Karpas-422 (cell line): ENCODE data around the gene VAC14. TPM values are rescaled to one million over a fixed set of nuclear protein-coding genes. Genes with fewer than 3 reads are reported as not detected.

Experiments used
- DNase-seq: peaks from one replicate; pipeline ENCODE4 v3.0.0-alpha.2; 2015
- H2AFZ ChIP-seq: fragments of 200-600 bp; sonication (generic); 2 replicates; pipeline ENCODE4 v1.6.1; 2014; ENCODE audit warnings: antibody characterized with exemption, low read length, mixed read lengths
- H3K27ac ChIP-seq: fragments of 200-600 bp; sonication (generic); 2 replicates; pipeline ENCODE4 v1.5.1; 2014; ENCODE audit warnings: mild to moderate bottlenecking, low read length, moderate library complexity
- H3K27me3 ChIP-seq: fragments of 200-600 bp; sonication (generic); 2 replicates; pipeline ENCODE4 v1.6.1; 2014; ENCODE audit warnings: low read length, mixed read lengths
- H3K36me3 ChIP-seq: fragments of 200-600 bp; sonication (generic); 2 replicates; pipeline ENCODE4 v1.6.1; 2014; ENCODE audit warnings: low read length, mixed read lengths; ENCODE audit not compliant: insufficient read depth
- H3K4me1 ChIP-seq: fragments of 200-600 bp; sonication (generic); 2 replicates; pipeline ENCODE4 v1.6.1; 2014; ENCODE audit warnings: mild to moderate bottlenecking, low read length, mixed read lengths
- H3K4me2 ChIP-seq: fragments of 200-600 bp; sonication (generic); 2 replicates; pipeline ENCODE4 v1.6.1; 2014; ENCODE audit warnings: low read length, low read depth, mild to moderate bottlenecking; ENCODE audit not compliant: poor library complexity, severe bottlenecking
- H3K4me3 ChIP-seq: fragments of 200-600 bp; sonication (generic); 2 replicates; pipeline ENCODE4 v1.5.1; 2014; ENCODE audit warnings: mild to moderate bottlenecking, antibody characterized with exemption, low read length, mixed read lengths
- H3K79me2 ChIP-seq: fragments of 200-600 bp; sonication (generic); 2 replicates; pipeline ENCODE4 v1.6.1; 2014; ENCODE audit warnings: mild to moderate bottlenecking, low read length, mixed read lengths
- H3K9ac ChIP-seq: fragments of 200-600 bp; sonication (generic); 2 replicates; pipeline ENCODE4 v1.6.0; 2014; ENCODE audit warnings: low read length
- H3K9me2 ChIP-seq: fragments of 200-600 bp; sonication (generic), shearing (Covaris generic); replicated peaks from 2 replicates; pipeline ENCODE4 v1.6.0; 2014; ENCODE audit warnings: mild to moderate bottlenecking, low read length, moderate library complexity; ENCODE audit not compliant: insufficient read depth
- H3K9me3 ChIP-seq: fragments of 300-700, 200-600 bp; sonication (generic); 2 replicates; pipeline ENCODE4 v1.6.1; 2014; ENCODE audit warnings: low read length, mixed read lengths
- H4K20me1 ChIP-seq: fragments of 200-600 bp; sonication (generic); 2 replicates; pipeline ENCODE4 v1.6.1; 2014; ENCODE audit warnings: mild to moderate bottlenecking, antibody characterized with exemption, low read length, low read depth; ENCODE audit not compliant: insufficient read depth
- total RNA-seq: library from RNA; depleted of rRNA; stranded (reverse); fragments of >200 nt; shearing (Covaris generic); gene quantifications from 2 replicates; pipeline ENCODE4 v1.2.3, GENCODE V29; 2014; ENCODE audit warnings: low replicate concordance

Gene VAC14
- total RNA-seq, 1 experiment from 2014 or later: 39.1 TPM

- no peak overlapping the region for H3K27ac ChIP-seq
- H3K4me2 ChIP-seq: no peak overlapping the region
- no peaks in the 10 kb centered on the region for H3K79me2 ChIP-seq
- no peak overlapping the region for H3K4me3 ChIP-seq
- DNase-seq: no peak
- no peaks in the 10 kb centered on the region for H3K9me2 ChIP-seq
- H4K20me1 ChIP-seq: no peaks in the 10 kb centered on the region
- no peaks in the 10 kb centered on the region for H3K9me3 ChIP-seq
- no peak overlapping the region for H3K9ac ChIP-seq
- no peaks in the 10 kb centered on the region for H3K36me3 ChIP-seq
- H3K4me1 ChIP-seq: peaks cover 5% of the 10 kb centered on the region; the same call in 1 of the 2 replicates
- no peaks in the 10 kb centered on the region for H3K27me3 ChIP-seq
- H2AFZ ChIP-seq: no peak overlapping the region
These were observed 149.4 kb downstream of the VAC14 start for GRCh38 chr16:70651524-70651923.

- Histone ChIP-seq H3K27me3 (no peaks in the 10 kb centered on the region), H3K4me2 (no peak overlapping the region), H3K4me1 (peaks cover 5% of the 10 kb centered on the region; the same call in 1 of the 2 replicates), H3K36me3 (no peaks in the 10 kb centered on the region), H3K27ac (no peak overlapping the region), H2AFZ (no peak overlapping the region), H3K9me2 (no peaks in the 10 kb centered on the region), H4K20me1 (no peaks in the 10 kb centered on the region), H3K79me2 (no peaks in the 10 kb centered on the region), H3K9ac (no peak overlapping the region), H3K9me3 (no peaks in the 10 kb centered on the region), H3K4me3 (no peak overlapping the region)
- no peak for DNase-seq
These were observed 150.7 kb downstream of the VAC14 start for GRCh38 chr16:70650216-70650615.

GRCh38 chr16:70649300-70649699 is 151.7 kb downstream of the VAC14 start:
- Histone ChIP-seq H3K79me2 (no peaks in the 10 kb centered on the region), H4K20me1 (no peaks in the 10 kb centered on the region), H3K4me3 (no peak overlapping the region), H3K27me3 (no peaks in the 10 kb centered on the region), H3K9ac (no peak overlapping the region), H3K27ac (no peak overlapping the region), H3K9me2 (no peaks in the 10 kb centered on the region), H3K4me1 (peaks cover 5% of the 10 kb centered on the region; the same call in 1 of the 2 replicates), H2AFZ (no peak overlapping the region), H3K9me3 (no peaks in the 10 kb centered on the region), H3K4me2 (no peak overlapping the region), H3K36me3 (no peaks in the 10 kb centered on the region)
- no peak for DNase-seq

- H3K4me2 ChIP-seq: peak overlapping the region; percentile 7
- no peak overlapping the region for H3K9ac ChIP-seq
- no peaks in the 10 kb centered on the region for H4K20me1 ChIP-seq
- peak; percentile 51 for DNase-seq
- H3K27ac ChIP-seq: no peak overlapping the region
- H3K79me2 ChIP-seq: no peaks in the 10 kb centered on the region
- no peaks in the 10 kb centered on the region for H3K9me3 ChIP-seq
- no peaks in the 10 kb centered on the region for H3K9me2 ChIP-seq
- peak overlapping the region; percentile 58; the same call in 1 of the 2 replicates for H2AFZ ChIP-seq
- peaks cover 5% of the 10 kb centered on the region; the same call in 1 of the 2 replicates for H3K4me1 ChIP-seq
- no peak overlapping the region for H3K4me3 ChIP-seq
- no peaks in the 10 kb centered on the region for H3K27me3 ChIP-seq
- no peaks in the 10 kb centered on the region for H3K36me3 ChIP-seq
These were observed 152.4 kb downstream of the VAC14 start for GRCh38 chr16:70648606-70649005.

GRCh38 chr16:70647441-70648359 is 153.3 kb downstream of the VAC14 start:
- no peak overlapping the region for H3K4me2 ChIP-seq
- no peak for DNase-seq
- no peak overlapping the region for H3K9ac ChIP-seq
- H3K9me3 ChIP-seq: no peaks in the 10 kb centered on the region
- no peaks in the 10 kb centered on the region for H3K79me2 ChIP-seq
- no peaks in the 10 kb centered on the region for H3K36me3 ChIP-seq
- no peak overlapping the region for H2AFZ ChIP-seq
- no peak overlapping the region for H3K4me3 ChIP-seq
- H3K9me2 ChIP-seq: no peaks in the 10 kb centered on the region
- no peak overlapping the region for H3K27ac ChIP-seq
- no peaks in the 10 kb centered on the region for H3K27me3 ChIP-seq
- H4K20me1 ChIP-seq: no peaks in the 10 kb centered on the region
- H3K4me1 ChIP-seq: peaks cover 3% of the 10 kb centered on the region; the same call in 1 of the 2 replicates

GRCh38 chr16:70646260-70647241 is 154.4 kb downstream of the VAC14 start, which contains the start of gene IL34:
Gene IL34, plus strand, starts transcription at chr16:70646559. Its CDS starts 389 bp downstream, at chr16:70646948.
- Histone ChIP-seq H3K4me3 (no peak within 1 kb of the TSS), H3K27me3 (no peaks in the 10 kb centered on the region), H3K27ac (no peak within 1 kb of the TSS), H4K20me1 (no peaks in the 10 kb centered on the region), H3K4me1 (peaks cover 3% of the 10 kb centered on the region; the same call in 1 of the 2 replicates), H3K9me3 (no peaks in the 10 kb centered on the region), H3K79me2 (no peaks in the 10 kb centered on the region), H3K9ac (no peak within 1 kb of the TSS), H3K36me3 (no peaks in the 10 kb centered on the region), H2AFZ (no peak within 1 kb of the TSS), H3K4me2 (no peak within 1 kb of the TSS), H3K9me2 (no peaks in the 10 kb centered on the region)
- peak; percentile 53 for DNase-seq

- H3K27me3 ChIP-seq: no peaks in the 10 kb centered on the region
- DNase-seq: peak; percentile 48
- H3K36me3 ChIP-seq: no peaks in the 10 kb centered on the region
- H3K9ac ChIP-seq: no peak overlapping the region
- H2AFZ ChIP-seq: no peak overlapping the region
- peaks cover 3% of the 10 kb centered on the region; the same call in 1 of the 2 replicates for H3K4me1 ChIP-seq
- no peak overlapping the region for H3K4me3 ChIP-seq
- no peak overlapping the region for H3K27ac ChIP-seq
- H3K4me2 ChIP-seq: no peak overlapping the region
- no peaks in the 10 kb centered on the region for H4K20me1 ChIP-seq
- H3K9me3 ChIP-seq: no peaks in the 10 kb centered on the region
- H3K9me2 ChIP-seq: no peaks in the 10 kb centered on the region
- H3K79me2 ChIP-seq: no peaks in the 10 kb centered on the region
These were observed 156.0 kb downstream of the VAC14 start for GRCh38 chr16:70644763-70645597.
